SK-N-SH treated with all-trans-retinoic acid at 6 μM for 48 hours (cell line): ENCODE results near the gene CTLA4.

Experiments
- ATAC-seq: fragments of 200-7000 bp; cut with Tn5 transposase; 3 replicates; pipeline ENCODE4 v1.9.1; 2020; ENCODE audit warnings: mild to moderate bottlenecking, moderate library complexity
- ARNTL ChIP-seq: fragments of 450-650 bp; formaldehyde crosslinking; IDR thresholded peaks from 2 replicates; pipeline ENCODE4 v1.5.0; 2020; ENCODE audit warnings: low read depth, mild to moderate bottlenecking, moderate library complexity, borderline replicate concordance
- BACH2 ChIP-seq: fragments of 250-450 bp; sonication (Bioruptor Pico); IDR thresholded peaks from 2 replicates; pipeline ENCODE4 v1.9.0; 2021; ENCODE audit warnings: mild to moderate bottlenecking, borderline replicate concordance
- CREB5 ChIP-seq: fragments of 250-450 bp; sonication (Bioruptor Pico); IDR thresholded peaks from 2 replicates; pipeline ENCODE4 v1.5.1; 2020; ENCODE audit warnings: low read depth, mild to moderate bottlenecking, moderate library complexity
- CSRNP3 ChIP-seq: fragments of 250-450 bp; sonication (Bioruptor Pico); IDR thresholded peaks from 2 replicates; pipeline ENCODE4 v1.5.1; 2021; ENCODE audit warnings: mild to moderate bottlenecking, moderate library complexity
- ESRRG ChIP-seq: fragments of 250-450 bp; sonication (Bioruptor Pico); IDR thresholded peaks from 2 replicates; pipeline ENCODE4 v1.6.1; 2021; ENCODE audit warnings: mild to moderate bottlenecking
- GLIS3 ChIP-seq: fragments of 250-450 bp; sonication (Bioruptor Pico); IDR thresholded peaks from 2 replicates; pipeline ENCODE4 v1.5.0; 2020; ENCODE audit warnings: mild to moderate bottlenecking, moderate library complexity
- ISL1 ChIP-seq: fragments of 250-450 bp; sonication (Bioruptor Pico); IDR thresholded peaks from 2 replicates; pipeline ENCODE4 v2.1.2; 2022; ENCODE audit warnings: mild to moderate bottlenecking, moderate library complexity
- OSR1 ChIP-seq: fragments of 250-450 bp; sonication (Bioruptor Pico); IDR thresholded peaks from 2 replicates; pipeline ENCODE4 v1.8.0; 2022; ENCODE audit warnings: moderate library complexity, mild to moderate bottlenecking, inconsistent platforms
- POU6F1 ChIP-seq: fragments of 250-450 bp; sonication (Bioruptor Pico); IDR thresholded peaks from 2 replicates; pipeline ENCODE4 v1.8.0; 2021; ENCODE audit warnings: low read depth, mild to moderate bottlenecking, moderate library complexity, borderline replicate concordance
- RARB ChIP-seq: fragments of 250-450 bp; sonication (Bioruptor Pico); IDR thresholded peaks from 2 replicates; pipeline ENCODE4 v1.8.0; 2021; ENCODE audit warnings: mild to moderate bottlenecking, moderate library complexity
- SNAI2 ChIP-seq: fragments of 250-450 bp; sonication (Bioruptor Pico); IDR thresholded peaks from 2 replicates; pipeline ENCODE4 v1.5.0; 2020; ENCODE audit warnings: mild to moderate bottlenecking, moderate library complexity
- TOX ChIP-seq: fragments of 250-450 bp; sonication (Bioruptor Pico); IDR thresholded peaks from 2 replicates; pipeline ENCODE4 v1.8.0; 2021; ENCODE audit warnings: mild to moderate bottlenecking, moderate library complexity, borderline replicate concordance
- ZC3H10 ChIP-seq: fragments of 250-450 bp; sonication (Bioruptor Pico); IDR thresholded peaks from 2 replicates; pipeline ENCODE4 v1.5.1; 2021; ENCODE audit warnings: mild to moderate bottlenecking, moderate library complexity
- ZFP3 ChIP-seq: fragments of 250-450 bp; sonication (Bioruptor Pico); IDR thresholded peaks from 2 replicates; pipeline ENCODE4 v1.5.0; 2020; ENCODE audit warnings: mild to moderate bottlenecking, moderate library complexity
- ZFP30 ChIP-seq: fragments of 450-650 bp; formaldehyde crosslinking; IDR thresholded peaks from 2 replicates; pipeline ENCODE4 v1.5.0; 2022; ENCODE audit warnings: mild to moderate bottlenecking, moderate library complexity
- ZNF565 ChIP-seq: fragments of 450-650 bp; formaldehyde crosslinking; conservative IDR thresholded peaks from 2 replicates; pipeline ENCODE4 v1.5.0; 2020; ENCODE audit warnings: low read depth, mild to moderate bottlenecking, moderate library complexity
- ZNF70 ChIP-seq: fragments of 450-650 bp; formaldehyde crosslinking; IDR thresholded peaks from 2 replicates; pipeline ENCODE4 v1.5.0; 2020; ENCODE audit warnings: mild to moderate bottlenecking, moderate library complexity
- TF ChIP-seq, protein P1 (sequence below): fragments of 250-450 bp; sonication (Bioruptor Pico); IDR thresholded peaks from 2 replicates; pipeline ENCODE4 v1.5.0; 2020; ENCODE audit warnings: mild to moderate bottlenecking, moderate library complexity

The CTLA4 gene

DNA sequence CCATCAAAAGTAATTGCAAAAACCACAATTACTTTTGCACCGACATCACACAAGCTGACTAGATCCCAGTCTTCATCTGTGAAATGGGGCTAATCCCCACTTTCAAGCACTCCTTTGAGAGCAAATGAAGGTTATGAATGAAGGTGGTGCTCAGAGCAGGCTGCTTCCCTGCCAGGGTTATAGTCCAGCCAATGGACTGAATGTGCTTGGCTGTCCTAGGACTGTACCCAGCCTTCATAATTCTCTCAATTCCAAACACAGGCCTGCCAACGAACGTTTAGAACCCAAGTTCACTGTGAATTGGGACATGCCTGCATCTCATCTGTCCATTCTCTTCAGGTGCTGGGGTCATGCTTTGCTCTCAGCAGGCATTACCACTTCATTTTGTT, 41.2 kb downstream of the CTLA4 start:
- ATAC-seq, result no peak
- no peak for TF ChIP-seq RARB (CRISPR knock-in tag)

- ATAC-seq, result peak; percentile 94
- TF ChIP-seq ZC3H10 (CRISPR knock-in tag) (no peak), BACH2 (CRISPR knock-in tag) (no peak), POU6F1 (CRISPR knock-in tag) (no peak), RARB (CRISPR knock-in tag) (no peak), ZNF70 (CRISPR knock-in tag) (no peak), GLIS3 (CRISPR knock-in tag) (no peak), CSRNP3 (CRISPR knock-in tag) (no peak), CREB5 (no peak), SNAI2 (CRISPR knock-in tag) (no peak), TOX (CRISPR knock-in tag) (no peak), ZNF565 (CRISPR knock-in tag) (no peak), OSR1 (CRISPR knock-in tag) (no peak), ESRRG (no peak), ARNTL (CRISPR knock-in tag) (no peak), ZFP3 (no peak), ZFP30 (CRISPR knock-in tag) (no peak)
- TF ChIP-seq, protein P1, sequence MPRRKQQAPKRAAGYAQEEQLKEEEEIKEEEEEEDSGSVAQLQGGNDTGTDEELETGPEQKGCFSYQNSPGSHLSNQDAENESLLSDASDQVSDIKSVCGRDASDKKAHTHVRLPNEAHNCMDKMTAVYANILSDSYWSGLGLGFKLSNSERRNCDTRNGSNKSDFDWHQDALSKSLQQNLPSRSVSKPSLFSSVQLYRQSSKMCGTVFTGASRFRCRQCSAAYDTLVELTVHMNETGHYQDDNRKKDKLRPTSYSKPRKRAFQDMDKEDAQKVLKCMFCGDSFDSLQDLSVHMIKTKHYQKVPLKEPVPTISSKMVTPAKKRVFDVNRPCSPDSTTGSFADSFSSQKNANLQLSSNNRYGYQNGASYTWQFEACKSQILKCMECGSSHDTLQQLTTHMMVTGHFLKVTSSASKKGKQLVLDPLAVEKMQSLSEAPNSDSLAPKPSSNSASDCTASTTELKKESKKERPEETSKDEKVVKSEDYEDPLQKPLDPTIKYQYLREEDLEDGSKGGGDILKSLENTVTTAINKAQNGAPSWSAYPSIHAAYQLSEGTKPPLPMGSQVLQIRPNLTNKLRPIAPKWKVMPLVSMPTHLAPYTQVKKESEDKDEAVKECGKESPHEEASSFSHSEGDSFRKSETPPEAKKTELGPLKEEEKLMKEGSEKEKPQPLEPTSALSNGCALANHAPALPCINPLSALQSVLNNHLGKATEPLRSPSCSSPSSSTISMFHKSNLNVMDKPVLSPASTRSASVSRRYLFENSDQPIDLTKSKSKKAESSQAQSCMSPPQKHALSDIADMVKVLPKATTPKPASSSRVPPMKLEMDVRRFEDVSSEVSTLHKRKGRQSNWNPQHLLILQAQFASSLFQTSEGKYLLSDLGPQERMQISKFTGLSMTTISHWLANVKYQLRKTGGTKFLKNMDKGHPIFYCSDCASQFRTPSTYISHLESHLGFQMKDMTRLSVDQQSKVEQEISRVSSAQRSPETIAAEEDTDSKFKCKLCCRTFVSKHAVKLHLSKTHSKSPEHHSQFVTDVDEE (CRISPR knock-in tag), result no peak
Observed at GRCh38 chr2:203909261-203909967, 41.8 kb downstream of the CTLA4 start.

- peak; percentile 26 for ATAC-seq
- TF ChIP-seq, protein P1 (CRISPR knock-in tag), result no peak
- TF ChIP-seq ISL1 (no peak), SNAI2 (CRISPR knock-in tag) (no peak)
Observed at GRCh38 chr2:203909974-203910373, 42.4 kb downstream of the CTLA4 start.

GRCh38 chr2:203913947-203914346, 46.4 kb downstream of the CTLA4 start:
- TF ChIP-seq SNAI2 (CRISPR knock-in tag) (no peak), CSRNP3 (CRISPR knock-in tag) (no peak), ISL1 (no peak)
- TF ChIP-seq, protein P1 (CRISPR knock-in tag), result no peak
- TF ChIP-seq, all 23 proteins: peak for 0
- ATAC-seq, result no peak
